K562 (cell line): ENCODE measurements around the gene MRPS30. TPM values are rescaled to one million over a fixed set of nuclear protein-coding genes. Genes with fewer than 3 reads are reported as not detected.

Source experiments
- BMI1 ChIP-seq: fragments of 150-350 bp; IDR thresholded peaks from 2 replicates; pipeline ENCODE4 v1.6.1; 2014; ENCODE audit warnings: low read length
- CHD4 ChIP-seq: fragments of 200-600 bp; sonication (generic); IDR thresholded peaks from 3 replicates; pipeline ENCODE4 v1.6.1; 2012; ENCODE audit warnings: low read depth, mild to moderate bottlenecking, mixed read lengths, low read length, inconsistent platforms; ENCODE audit not compliant: insufficient read depth, insufficient replicate concordance, poor library complexity, severe bottlenecking
- CREB3 ChIP-seq: fragments of 450-650 bp; conservative IDR thresholded peaks from 2 replicates; pipeline ENCODE4 v1.6.1; 2016; ENCODE audit warnings: missing genetic modification characterization, low read depth, mild to moderate bottlenecking, missing compliant biosample characterization, moderate library complexity
- EP300 ChIP-seq: IDR thresholded peaks from 2 replicates; pipeline ENCODE4 v1.6.1; 2012; ENCODE audit warnings: low read length, improper control_type of control experiment
- HEY1 ChIP-seq: fragments of 250-450 bp; sonication (Bioruptor Pico); IDR thresholded peaks from 2 replicates; pipeline ENCODE4 v1.5.0; 2020; ENCODE audit warnings: mild to moderate bottlenecking, moderate library complexity, borderline replicate concordance
- HNRNPL ChIP-seq: fragments of 200-400 bp; formaldehyde crosslinking; IDR thresholded peaks from 2 replicates; pipeline ENCODE4 v1.6.1; 2017; ENCODE audit warnings: low read depth, mild to moderate bottlenecking, low read length
- IRF2 ChIP-seq: sonication (generic); formaldehyde crosslinking; IDR thresholded peaks from 2 replicates; pipeline ENCODE4 v1.8.1; 2022; ENCODE audit warnings: mild to moderate bottlenecking, missing genetic modification reagents
- KLF13 ChIP-seq: fragments of 450-650 bp; IDR thresholded peaks from 2 replicates; pipeline ENCODE4 v1.6.1; 2016; ENCODE audit warnings: missing genetic modification characterization, low read depth, mild to moderate bottlenecking, missing compliant biosample characterization, moderate library complexity, borderline replicate concordance
- MEF2A ChIP-seq: IDR thresholded peaks from 2 replicates; pipeline ENCODE4 v1.6.1; 2011; ENCODE audit warnings: low read depth, mild to moderate bottlenecking, low read length, moderate library complexity; ENCODE audit not compliant: control insufficient read depth
- MYC ChIP-seq, 2 experiments: fragments of 250-450 bp in 1 of 2; sonication (Bioruptor Pico) in 1 of 2; IDR thresholded peaks; 2 replicates each; pipeline versions ENCODE4 v1.5.1 to v1.6.1; 2012 to 2021; ENCODE audit warnings: low read depth in 2 of 2, borderline replicate concordance in 1 of 2, improper control_type of control experiment in 1 of 2, low read length in 1 of 2, mild to moderate bottlenecking in 1 of 2, moderate library complexity in 1 of 2
- NFE2 ChIP-seq: IDR thresholded peaks from 2 replicates; pipeline ENCODE4 v1.6.1; 2014; ENCODE audit warnings: antibody characterized with exemption, low read depth
- RBFOX2 ChIP-seq: fragments of 200-400 bp; formaldehyde crosslinking; IDR thresholded peaks from 2 replicates; pipeline ENCODE4 v1.6.1; 2017; ENCODE audit warnings: low read depth, mild to moderate bottlenecking, low read length, moderate library complexity
- SIN3A ChIP-seq, 2 experiments: fragments of 150-350 bp in 1 of 2; IDR thresholded peaks; 2 replicates each; pipeline ENCODE4 v1.6.1; 2011 to 2016; ENCODE audit warnings: borderline replicate concordance in 2 of 2, low read depth in 2 of 2, low read length in 2 of 2, mild to moderate bottlenecking in 2 of 2, moderate library complexity in 2 of 2; ENCODE audit not compliant: control insufficient read depth in 1 of 2
- TCF7L2 ChIP-seq: fragments of 150-350 bp; IDR thresholded peaks from 2 replicates; pipeline ENCODE4 v1.6.1; 2016; ENCODE audit warnings: low read depth, mild to moderate bottlenecking, low read length, moderate library complexity
- TRIM25 ChIP-seq: fragments of 450-650 bp; IDR thresholded peaks from 2 replicates; pipeline ENCODE4 v1.7.0; 2016; ENCODE audit warnings: borderline replicate concordance
- ZFP1 ChIP-seq: fragments of 450-650 bp; formaldehyde crosslinking; IDR thresholded peaks from 2 replicates; pipeline ENCODE4 v1.4.0; 2020; ENCODE audit warnings: mild to moderate bottlenecking, mixed read lengths
- ZNF165 ChIP-seq: fragments of 250-450 bp; sonication (Bioruptor Pico); IDR thresholded peaks from 2 replicates; pipeline ENCODE4 v1.4.0; 2020; ENCODE audit warnings: borderline replicate concordance
- ZNF311 ChIP-seq: fragments of 250-450 bp; sonication (Bioruptor Pico); IDR thresholded peaks from 2 replicates; pipeline ENCODE4 v1.4.0; 2020; ENCODE audit warnings: mild to moderate bottlenecking, moderate library complexity
- ZNF717 ChIP-seq: fragments of 250-450 bp; sonication (Bioruptor Pico); IDR thresholded peaks from 2 replicates; pipeline ENCODE4 v1.5.0; 2021
- ZNF75A ChIP-seq: fragments of 450-650 bp; formaldehyde crosslinking; IDR thresholded peaks from 2 replicates; pipeline ENCODE4 v1.4.0; 2020; ENCODE audit warnings: mild to moderate bottlenecking
- polyA plus RNA-seq, 8 experiments: library from polyadenylated mRNA; depleted of rRNA in 4 of 8; stranded (reverse) in 5 of 8; unstranded in 3 of 8; fragments of >200 nt; fragmentation: Nextera tagmentation in 2 of 8; fragmentation: Illumina TruSeq in 1 of 8; extraction: Ambion mirVana in 2 of 8; extraction: Trizol in 1 of 8; gene quantifications; 2 replicates each; pipeline versions ENCODE4 v1.2.1 to v1.2.3, GENCODE V29; 2011 to 2014; ENCODE audit warnings: inconsistent platforms in 1 of 8, missing spikeins in 1 of 8
- total RNA-seq, 7 experiments: library from RNA; depleted of rRNA in 6 of 7; stranded (reverse); fragments of >200 nt in 6 of 7; fragmentation: Illumina TruSeq in 2 of 7; extraction: Trizol in 2 of 7; gene quantifications; 2 replicates each; pipeline versions ENCODE4 v1.2.1 to v1.2.3, GENCODE V29; 2011 to 2021; ENCODE audit warnings: low replicate concordance in 1 of 7
- TF ChIP-seq, protein P1 (sequence below): fragments of 250-450 bp; sonication (Bioruptor Pico); IDR thresholded peaks from 2 replicates; pipeline ENCODE4 v1.5.0; 2021
- TF ChIP-seq, protein P2 (sequence below): fragments of 250-450 bp; sonication (Bioruptor Pico); IDR thresholded peaks from 2 replicates; pipeline ENCODE4 v1.8.0; 2021; ENCODE audit warnings: moderate library complexity, mild to moderate bottlenecking, inconsistent platforms

Gene MRPS30
- total and polyA plus RNA-seq, 9 of the 15 experiments (the other 6 are each of a cell fraction or from before 2014, with no cell fraction given): 24.3 to 145 (median 114) TPM

DNA sequence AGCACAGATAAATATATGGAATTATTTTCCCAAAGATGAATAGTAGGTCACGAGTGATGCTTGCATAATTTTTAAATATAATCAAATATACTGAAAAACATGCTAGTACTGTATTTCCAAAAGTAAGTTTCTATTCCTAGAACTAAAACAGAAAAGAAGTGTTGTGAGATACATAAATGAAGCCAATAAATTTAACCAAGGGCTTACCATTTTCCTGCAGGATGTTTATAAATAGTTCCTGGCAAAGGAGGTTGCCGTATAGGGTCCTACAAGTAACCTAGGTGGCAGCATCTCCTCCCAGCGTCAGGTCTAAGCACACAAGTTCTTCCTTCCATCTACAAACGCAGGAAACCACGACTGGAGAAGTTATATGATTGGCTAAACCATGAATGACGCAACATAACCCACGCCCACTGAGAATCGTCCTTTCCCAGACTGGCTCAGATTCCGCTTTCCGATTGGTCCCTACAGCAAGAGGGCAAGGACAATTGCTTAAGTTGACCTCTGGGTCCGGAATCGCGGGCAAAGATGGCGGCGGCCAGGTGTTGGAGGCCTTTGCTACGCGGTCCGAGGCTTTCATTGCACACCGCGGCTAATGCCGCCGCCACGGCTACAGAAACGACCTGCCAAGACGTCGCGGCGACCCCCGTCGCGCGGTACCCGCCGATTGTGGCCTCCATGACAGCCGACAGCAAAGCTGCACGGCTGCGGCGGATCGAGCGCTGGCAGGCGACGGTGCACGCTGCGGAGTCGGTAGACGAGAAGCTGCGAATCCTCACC, at the start of gene MRPS30 (continued):
- TF ChIP-seq MYC (IDR thresholded peaks at IDR 0.05; ENCODE audit: low read depth, low read length): peak; percentile 82; the same call in 1 of the 2 replicates
- TF ChIP-seq MYC (CRISPR knock-in tag; IDR thresholded peaks at IDR 0.05; ENCODE audit: borderline replicate concordance, low read depth): peak; percentile 85; the same call in 1 of the 2 replicates
- no peak for TF ChIP-seq ZFP1
- no peak for TF ChIP-seq ZNF717 (CRISPR knock-in tag)
- peak in 1 of 2 experiments; percentile 64; a peak in 2 of 4 replicates for TF ChIP-seq SIN3A (IDR thresholded peaks at IDR 0.05; ENCODE audit: borderline replicate concordance in 2 of 2, control insufficient read depth in 1 of 2, low read depth in 2 of 2, low read length in 2 of 2)
- TF ChIP-seq, protein P1, sequence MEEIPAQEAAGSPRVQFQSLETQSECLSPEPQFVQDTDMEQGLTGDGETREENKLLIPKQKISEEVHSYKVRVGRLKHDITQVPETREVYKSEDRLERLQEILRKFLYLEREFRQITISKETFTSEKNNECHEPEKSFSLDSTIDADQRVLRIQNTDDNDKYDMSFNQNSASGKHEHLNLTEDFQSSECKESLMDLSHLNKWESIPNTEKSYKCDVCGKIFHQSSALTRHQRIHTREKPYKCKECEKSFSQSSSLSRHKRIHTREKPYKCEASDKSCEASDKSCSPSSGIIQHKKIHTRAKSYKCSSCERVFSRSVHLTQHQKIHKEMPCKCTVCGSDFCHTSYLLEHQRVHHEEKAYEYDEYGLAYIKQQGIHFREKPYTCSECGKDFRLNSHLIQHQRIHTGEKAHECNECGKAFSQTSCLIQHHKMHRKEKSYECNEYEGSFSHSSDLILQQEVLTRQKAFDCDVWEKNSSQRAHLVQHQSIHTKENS: no peak
- no peak for TF ChIP-seq ZNF75A (CRISPR knock-in tag)
- peak; percentile 73 for TF ChIP-seq MEF2A
- TF ChIP-seq CHD4: no peak
- TF ChIP-seq HEY1 (CRISPR knock-in tag): no peak
- no peak for TF ChIP-seq BMI1
- TF ChIP-seq HNRNPL: peak; percentile 59; the same call in 1 of the 2 replicates
- peak; percentile 11; the same call in 1 of the 2 replicates for TF ChIP-seq NFE2
- 0 out of 2 replicates have a peak, but pooled peaks have one; percentile 5 for TF ChIP-seq EP300
- no peak for TF ChIP-seq ZNF165 (CRISPR knock-in tag)
- TF ChIP-seq RBFOX2: peak; percentile 97
- no peak for TF ChIP-seq ZNF311 (CRISPR knock-in tag)
- peak; percentile 72 for TF ChIP-seq CREB3 (tag)
- TF ChIP-seq TRIM25: no peak
- TF ChIP-seq TCF7L2: no peak
- TF ChIP-seq, protein P2, sequence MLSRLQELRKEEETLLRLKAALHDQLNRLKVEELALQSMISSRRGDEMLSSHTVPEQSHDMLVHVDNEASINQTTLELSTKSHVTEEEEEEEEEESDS (CRISPR knock-in tag): no peak
- no peak; the same call in 1 of the 2 replicates for TF ChIP-seq IRF2 (CRISPR knock-in tag)
- TF ChIP-seq KLF13 (tag): no peak
